Activated CD8-positive, alpha-beta memory T cell treated with anti-CD3 and anti-CD28 coated beads, Interleukin-2, amount 50 U/mL, for 48 hours (primary cell): ENCODE data around the gene PRDM7.
"Not testable (repeated sequence)": the region's sequence is repeated elsewhere in the genome, so short reads cannot be mapped to it uniquely, and the experiment has no call there.

Source experiments
- DNase-seq: peaks from one replicate; pipeline ENCODE4 v3.0.0-alpha.2; 2020

PRDM7 gene

DNA sequence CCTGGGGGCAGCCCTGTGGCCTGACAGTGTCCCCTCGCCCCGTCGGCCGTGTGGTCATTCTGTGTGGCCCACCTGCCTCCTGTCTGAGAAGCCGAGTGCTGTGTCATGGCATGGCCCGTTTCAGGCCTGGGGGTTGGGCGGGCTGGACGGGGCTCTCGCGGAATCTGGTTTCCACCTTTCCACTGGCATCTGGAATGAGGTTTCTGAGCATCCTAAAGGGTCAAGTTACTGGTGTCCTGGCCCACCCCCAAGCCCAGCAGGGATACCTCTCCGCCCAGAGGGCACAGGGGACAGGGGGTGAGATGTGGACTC, 65.7 kb downstream of the PRDM7 start:
- no peak for DNase-seq

DNA sequence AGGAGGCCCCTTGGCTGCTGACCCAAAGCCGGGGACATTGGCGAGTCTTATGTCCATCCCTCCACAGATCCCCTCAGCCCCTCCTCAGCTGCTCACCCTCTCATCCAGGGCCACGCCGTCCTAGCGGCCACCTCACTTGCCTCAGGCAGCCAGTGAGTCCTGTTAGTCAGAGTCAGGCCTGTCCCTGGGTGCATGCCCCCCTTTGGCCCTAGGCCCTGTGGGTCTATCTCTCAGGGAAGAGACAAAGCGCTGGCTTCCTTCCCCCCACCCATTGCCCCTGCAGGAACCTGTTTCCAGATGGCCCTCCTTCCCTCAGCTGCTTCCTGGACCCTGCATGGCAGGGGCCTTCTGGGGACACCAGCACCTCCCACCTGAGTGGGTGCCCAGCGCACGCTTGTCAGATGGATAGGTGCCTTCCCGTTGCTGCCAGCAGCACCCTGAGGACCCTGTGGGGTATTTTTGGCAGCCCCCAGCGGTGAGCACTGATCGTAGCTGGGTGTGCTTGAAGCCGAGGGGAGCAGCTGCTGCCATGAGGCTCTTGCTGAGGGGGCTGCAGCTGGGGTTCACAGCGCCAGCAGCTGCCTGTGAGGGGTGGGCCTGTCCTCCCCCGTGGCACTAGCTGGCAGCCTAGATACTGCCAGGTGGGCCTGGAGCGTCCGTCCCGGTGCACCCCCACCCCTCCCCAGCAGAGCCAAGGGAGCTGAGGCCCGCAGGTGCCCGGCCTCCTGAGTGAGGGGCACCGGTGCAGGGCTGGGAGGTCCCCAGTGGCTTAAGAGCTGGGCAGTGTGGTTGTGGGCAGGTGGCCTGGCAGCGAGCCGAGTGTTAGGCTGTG, 66.2 kb downstream of the PRDM7 start:
- no peak for DNase-seq

DNA sequence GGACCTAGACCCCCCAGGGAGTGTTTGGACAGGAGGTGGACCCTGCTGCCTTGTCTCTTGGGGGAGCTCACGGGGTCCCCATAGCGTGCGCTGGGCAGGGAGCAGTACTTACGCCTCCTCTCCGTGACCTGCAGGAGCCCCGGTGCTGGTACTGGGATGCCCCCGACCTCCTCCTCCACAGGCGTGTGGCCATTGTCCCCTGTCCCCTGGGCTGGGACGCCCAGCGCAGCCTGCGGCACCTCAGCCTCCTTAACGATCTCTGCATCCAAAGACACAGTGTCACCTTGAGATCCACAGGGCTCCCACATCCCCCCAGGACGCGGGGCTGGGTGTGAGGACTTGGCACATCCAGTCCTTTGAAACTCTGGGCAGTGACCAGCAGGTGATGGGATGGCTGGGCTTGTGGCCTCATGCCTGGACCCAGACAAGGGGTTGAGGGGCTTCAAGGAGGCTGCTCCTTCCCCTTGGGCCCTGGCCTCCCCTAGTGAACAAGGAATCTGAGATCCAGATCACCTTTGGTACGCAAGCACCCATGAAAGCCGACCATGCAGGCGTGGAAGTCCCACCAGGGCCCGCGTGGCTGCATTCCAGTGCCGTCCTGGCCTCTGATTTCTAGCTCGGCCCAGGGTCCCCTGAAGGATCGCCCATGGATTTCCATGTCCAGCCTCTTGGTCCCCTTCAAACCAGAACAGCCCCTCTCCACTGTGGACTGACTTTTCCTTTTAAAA, 67.8 kb downstream of the PRDM7 start:
- DNase-seq, result no peak

DNA sequence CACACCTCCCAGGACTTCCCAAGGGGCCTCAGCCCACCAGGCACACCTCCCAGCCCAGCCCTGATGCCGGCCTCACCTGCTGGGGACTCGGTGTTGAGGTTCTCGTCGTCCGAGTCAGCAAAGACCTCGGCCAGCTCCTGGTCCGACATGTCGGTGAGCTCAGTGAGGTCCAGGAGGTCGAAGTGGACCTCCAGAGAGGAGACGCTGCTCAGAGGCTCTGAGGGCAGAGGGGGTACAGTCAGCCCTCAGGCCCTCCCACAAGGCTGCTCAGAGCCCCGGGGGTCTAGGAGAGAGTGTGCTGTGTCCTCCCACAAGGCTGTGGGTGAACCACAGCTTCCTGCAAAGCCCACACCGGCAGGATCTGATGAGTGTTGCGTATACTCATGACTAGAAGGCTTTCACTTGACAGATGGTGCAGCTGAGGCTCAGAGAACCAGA, 68.4 kb downstream of the PRDM7 start:
- DNase-seq, result peak; percentile 83

DNA sequence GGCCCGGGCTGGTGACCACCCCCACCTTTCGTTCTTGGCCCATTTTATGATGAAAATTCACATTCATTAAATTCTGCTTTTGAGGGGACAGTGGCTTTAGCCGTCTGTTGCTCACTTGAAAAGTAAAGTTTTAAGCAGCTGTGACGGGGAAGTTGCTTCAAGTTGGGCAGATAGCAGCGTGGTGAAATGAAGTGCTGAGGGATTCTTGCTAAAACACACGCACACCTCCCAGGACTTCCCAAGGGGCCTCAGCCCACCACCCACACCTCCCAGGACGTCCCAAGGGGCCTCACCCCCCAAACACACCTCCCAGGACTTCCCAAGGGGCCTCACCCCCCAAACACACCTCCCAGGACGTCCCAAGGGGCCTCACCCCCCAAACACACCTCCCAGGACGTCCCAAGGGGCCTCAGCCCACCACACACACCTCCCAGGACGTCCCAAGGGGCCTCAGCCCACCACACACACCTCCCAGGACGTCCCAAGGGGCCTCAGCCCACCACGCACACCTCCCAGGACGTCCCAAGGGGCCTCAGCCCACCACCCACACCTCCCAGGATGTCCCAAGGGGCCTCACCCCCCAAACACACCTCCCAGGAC, 69.4 kb downstream of the PRDM7 start:
- DNase-seq, result not testable (repeated sequence)

DNA sequence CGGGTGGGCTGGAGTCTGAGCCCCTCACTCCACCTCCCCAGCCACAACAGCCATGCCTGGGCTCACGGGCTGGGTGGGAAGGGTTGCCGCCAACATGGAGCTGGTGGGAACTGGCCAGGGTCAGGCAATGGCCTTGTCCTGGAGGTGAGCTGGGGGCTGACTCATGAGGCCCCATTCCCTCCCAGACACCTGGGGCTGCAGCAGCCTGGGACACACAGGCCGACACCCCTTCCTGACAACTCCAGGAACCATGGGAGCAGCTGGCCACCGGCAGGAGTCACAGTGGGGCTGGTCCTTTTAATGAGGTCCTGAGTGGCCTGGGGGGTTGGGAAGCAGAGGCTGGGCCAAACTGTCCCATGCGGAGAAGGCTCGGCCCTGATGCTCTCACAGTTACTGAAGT, 70.1 kb downstream of the PRDM7 start:
- DNase-seq, result no peak
